ENCODE results near the gene SLC34A1.

DNA sequence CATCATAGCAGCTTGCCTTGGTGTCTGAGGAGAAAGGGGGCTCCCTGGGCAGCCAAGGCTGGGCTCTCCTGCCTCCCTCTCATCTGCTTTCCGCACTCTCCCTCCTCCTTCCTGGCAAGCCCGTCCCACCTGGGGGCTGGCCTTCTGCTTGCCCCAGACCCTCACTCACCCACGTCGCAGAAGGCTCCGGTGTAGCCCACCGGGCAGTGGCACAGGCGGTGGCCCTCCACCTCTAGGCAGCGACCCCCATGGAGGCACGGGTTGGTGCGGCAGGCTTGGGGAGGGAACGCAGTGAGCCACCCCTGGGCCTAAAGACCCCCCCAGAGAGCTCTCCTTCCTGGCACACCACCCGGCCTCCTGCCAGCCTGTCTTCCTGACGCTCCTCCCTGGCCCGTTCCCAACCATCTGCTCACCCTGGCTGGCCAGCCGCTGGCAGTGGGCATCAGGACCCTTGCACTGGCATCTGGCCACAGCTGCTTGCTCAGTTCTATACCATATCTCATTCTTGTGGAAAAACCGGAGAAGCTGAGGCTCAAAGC is 20.5 kb downstream of the SLC34A1 start:
- TF ChIP-seq POLR2A (IDR thresholded peaks at IDR 0.05), result no peak
- TF ChIP-seq, protein P1, sequence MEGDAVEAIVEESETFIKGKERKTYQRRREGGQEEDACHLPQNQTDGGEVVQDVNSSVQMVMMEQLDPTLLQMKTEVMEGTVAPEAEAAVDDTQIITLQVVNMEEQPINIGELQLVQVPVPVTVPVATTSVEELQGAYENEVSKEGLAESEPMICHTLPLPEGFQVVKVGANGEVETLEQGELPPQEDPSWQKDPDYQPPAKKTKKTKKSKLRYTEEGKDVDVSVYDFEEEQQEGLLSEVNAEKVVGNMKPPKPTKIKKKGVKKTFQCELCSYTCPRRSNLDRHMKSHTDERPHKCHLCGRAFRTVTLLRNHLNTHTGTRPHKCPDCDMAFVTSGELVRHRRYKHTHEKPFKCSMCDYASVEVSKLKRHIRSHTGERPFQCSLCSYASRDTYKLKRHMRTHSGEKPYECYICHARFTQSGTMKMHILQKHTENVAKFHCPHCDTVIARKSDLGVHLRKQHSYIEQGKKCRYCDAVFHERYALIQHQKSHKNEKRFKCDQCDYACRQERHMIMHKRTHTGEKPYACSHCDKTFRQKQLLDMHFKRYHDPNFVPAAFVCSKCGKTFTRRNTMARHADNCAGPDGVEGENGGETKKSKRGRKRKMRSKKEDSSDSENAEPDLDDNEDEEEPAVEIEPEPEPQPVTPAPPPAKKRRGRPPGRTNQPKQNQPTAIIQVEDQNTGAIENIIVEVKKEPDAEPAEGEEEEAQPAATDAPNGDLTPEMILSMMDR (IDR thresholded peaks at IDR 0.05 in 4 of 5, conservative IDR thresholded peaks at IDR 0.05 in 1 of 5), result no peak
